HL-60/S4 treated with phorbol 12-myristate 13-acetate at 8.2 ng/mL for 4 days and 3 days (cell line): ENCODE results near the gene SLAMF1.
"Not testable (repeated sequence)": the region's sequence is repeated elsewhere in the genome, so short reads cannot be mapped to it uniquely, and the experiment has no call there.

Source experiments
- in situ Hi-C: fragments of 300-500 bp; cut with MboI; formaldehyde crosslinking; loops from 2 replicates; pipeline ENCODE4 v1.15.0; 2022; ENCODE audit warnings: low sequenced_read_pairs

SLAMF1 gene

GRCh38 chr1:160608057-160608456 lies 38.8 kb downstream of the SLAMF1 start:
- in situ Hi-C loops: loop anchor here (5.0 kb wide), 1 partner anchor 181 kb away; no protein-coding TSS in a partner anchor

- in situ Hi-C loops: loop anchor here (5.0 kb wide), 1 partner anchor 180 kb away; no protein-coding TSS in a partner anchor
These were observed 39.2 kb downstream of the SLAMF1 start for GRCh38 chr1:160607672-160608032.

GRCh38 chr1:160607011-160607671 lies 39.7 kb downstream of the SLAMF1 start:
- in situ Hi-C loops: loop anchor here (5.0 kb wide), 1 partner anchor 180 kb away; no protein-coding TSS in a partner anchor

GRCh38 chr1:160606611-160607010 lies 40.2 kb downstream of the SLAMF1 start:
- in situ Hi-C loops: loop anchor here (5.0 kb wide), 1 partner anchor 179 kb away; no protein-coding TSS in a partner anchor

- in situ Hi-C loops: loop anchor here (5.0 kb wide), 1 partner anchor 179 kb away; no protein-coding TSS in a partner anchor
These were observed 40.9 kb downstream of the SLAMF1 start for GRCh38 chr1:160605792-160606479.

GRCh38 chr1:160605205-160605604 lies 41.6 kb downstream of the SLAMF1 start:
- in situ Hi-C loops: loop anchor here (5.0 kb wide), 1 partner anchor 178 kb away; no protein-coding TSS in a partner anchor

- in situ Hi-C loops: no loop called here
These were observed 49.1 kb downstream of the SLAMF1 start for GRCh38 chr1:160597705-160598104.

GRCh38 chr1:160597051-160597450 lies 49.8 kb downstream of the SLAMF1 start:
- in situ Hi-C loops: no loop called here

GRCh38 chr1:160590488-160590887 lies 56.4 kb downstream of the SLAMF1 start:
- in situ Hi-C loops: no loop called here

GRCh38 chr1:160588468-160588867 lies 58.4 kb downstream of the SLAMF1 start:
- in situ Hi-C loops: no loop called here

GRCh38 chr1:160584784-160585183 lies 62.1 kb downstream of the SLAMF1 start:
- in situ Hi-C loops: no loop called here

- in situ Hi-C loops: not testable (repeated sequence)
These were observed 63.9 kb downstream of the SLAMF1 start for GRCh38 chr1:160582976-160583375.

GRCh38 chr1:160581961-160582360 lies 64.9 kb downstream of the SLAMF1 start:
- in situ Hi-C loops: no loop called here

GRCh38 chr1:160580221-160580812 lies 66.5 kb downstream of the SLAMF1 start:
- in situ Hi-C loops: no loop called here

- in situ Hi-C loops: no loop called here
These were observed 67.6 kb downstream of the SLAMF1 start, which contains the start of gene CD84 for GRCh38 chr1:160579216-160579701. CD84 (minus strand) TSS chr1:160579496; CDS start chr1:160579437, 59 bp downstream.

GRCh38 chr1:160578525-160579191 lies 68.2 kb downstream of the SLAMF1 start:
- in situ Hi-C loops: no loop called here

- in situ Hi-C loops: no loop called here
These were observed 68.7 kb downstream of the SLAMF1 start for GRCh38 chr1:160578175-160578524.

- in situ Hi-C loops: no loop called here
These were observed 69.2 kb downstream of the SLAMF1 start for GRCh38 chr1:160577671-160578070.

GRCh38 chr1:160576884-160577283 lies 70.0 kb downstream of the SLAMF1 start:
- in situ Hi-C loops: no loop called here

GRCh38 chr1:160576390-160576789 lies 70.5 kb downstream of the SLAMF1 start:
- in situ Hi-C loops: no loop called here

- in situ Hi-C loops: no loop called here
These were observed 71.7 kb downstream of the SLAMF1 start for GRCh38 chr1:160575112-160575664.
